ENCODE data around the gene CCDC120. TPM values are rescaled to one million over a fixed set of nuclear protein-coding genes. Genes with fewer than 3 reads are reported as not detected.
A peak's percentile ranks its signal among the peaks of the same experiment; 100 is the strongest.

CCDC120 gene
- total RNA-seq, 1 experiment from 2014 or later = 5.3 TPM

DNA sequence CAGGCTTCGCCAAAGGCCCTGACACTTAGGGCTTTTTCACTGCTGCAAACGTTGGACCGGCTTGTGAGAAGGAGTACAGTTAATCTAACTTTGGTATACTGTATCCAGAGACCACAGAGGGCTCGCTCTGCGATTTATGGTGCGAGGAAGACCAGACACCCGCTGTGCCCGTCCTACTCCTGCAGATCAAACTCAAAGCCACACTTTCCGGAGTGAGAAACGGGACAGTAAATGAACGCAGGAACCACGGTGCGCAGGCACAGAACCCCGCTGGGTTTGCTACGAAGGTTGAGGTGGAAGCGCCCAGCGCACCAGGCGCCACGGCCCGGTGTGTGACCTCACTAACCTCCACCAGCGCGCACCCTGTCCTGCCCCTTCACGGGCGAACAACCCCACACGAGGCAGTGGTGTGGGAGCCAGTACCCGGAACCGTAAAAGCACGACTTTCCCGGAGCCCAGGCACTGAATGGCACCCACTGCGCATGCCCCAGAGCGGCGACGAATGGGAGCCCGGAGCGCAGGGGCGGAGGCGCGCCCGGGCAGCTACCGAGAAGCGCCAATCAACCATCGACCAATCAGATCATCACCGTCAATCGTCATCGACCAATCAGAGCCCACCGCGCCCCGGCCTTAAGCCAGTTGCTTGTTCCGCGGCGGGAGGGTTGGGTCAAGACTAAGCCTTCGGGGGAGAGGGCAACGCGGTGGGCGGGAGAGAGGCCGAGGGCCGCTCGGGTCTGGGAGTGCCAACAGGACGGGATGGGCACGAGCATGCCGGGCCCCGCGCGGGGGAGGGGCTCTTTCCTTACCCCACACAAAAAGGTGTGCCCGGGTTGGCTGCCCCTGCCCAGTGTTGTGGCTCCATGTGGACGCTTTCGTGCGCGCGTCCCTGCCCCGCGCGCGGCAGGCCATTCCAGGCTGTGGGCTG is 42.2 kb downstream of the CCDC120 start:
- DNase-seq (peak; percentile 94), ATAC-seq (peak; percentile 88)
- POLR2A ChIA-PET (ENCODE audit: unreplicated experiment) = interaction anchor here (0.6 kb wide), 1 partner anchor 385 kb away, joined by 5 read pairs; no protein-coding TSS in a partner anchor
- no peaks in the 10 kb centered on the region for H3F3A ChIP-seq (ENCODE audit: low read length, unreplicated experiment)
- no peak for TF ChIP-seq EZH2phosphoT487 (IDR thresholded peaks at IDR 0.05; ENCODE audit: borderline replicate concordance, low read length)
- TF ChIP-seq, protein P1, sequence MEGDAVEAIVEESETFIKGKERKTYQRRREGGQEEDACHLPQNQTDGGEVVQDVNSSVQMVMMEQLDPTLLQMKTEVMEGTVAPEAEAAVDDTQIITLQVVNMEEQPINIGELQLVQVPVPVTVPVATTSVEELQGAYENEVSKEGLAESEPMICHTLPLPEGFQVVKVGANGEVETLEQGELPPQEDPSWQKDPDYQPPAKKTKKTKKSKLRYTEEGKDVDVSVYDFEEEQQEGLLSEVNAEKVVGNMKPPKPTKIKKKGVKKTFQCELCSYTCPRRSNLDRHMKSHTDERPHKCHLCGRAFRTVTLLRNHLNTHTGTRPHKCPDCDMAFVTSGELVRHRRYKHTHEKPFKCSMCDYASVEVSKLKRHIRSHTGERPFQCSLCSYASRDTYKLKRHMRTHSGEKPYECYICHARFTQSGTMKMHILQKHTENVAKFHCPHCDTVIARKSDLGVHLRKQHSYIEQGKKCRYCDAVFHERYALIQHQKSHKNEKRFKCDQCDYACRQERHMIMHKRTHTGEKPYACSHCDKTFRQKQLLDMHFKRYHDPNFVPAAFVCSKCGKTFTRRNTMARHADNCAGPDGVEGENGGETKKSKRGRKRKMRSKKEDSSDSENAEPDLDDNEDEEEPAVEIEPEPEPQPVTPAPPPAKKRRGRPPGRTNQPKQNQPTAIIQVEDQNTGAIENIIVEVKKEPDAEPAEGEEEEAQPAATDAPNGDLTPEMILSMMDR (conservative IDR thresholded peaks at IDR 0.05; ENCODE audit: low read depth, low read length) = no peak
- TF ChIP-seq EZH2 (IDR thresholded peaks at IDR 0.05; ENCODE audit: low read length, unreplicated experiment) = no peak
- H3K79me2 ChIP-seq (ENCODE audit: low read length) = peaks cover 18% of the 10 kb centered on the region
- BruUV-seq (replicated peaks) = TSS peak; percentile 91
- CTCF ChIA-PET = no interaction called here
- H3K36me3 ChIP-seq (ENCODE audit: low read depth, low read length) = no peaks in the 10 kb centered on the region
- H3K27me3 ChIP-seq (ENCODE audit: low read length) = no peaks in the 10 kb centered on the region
- peak overlapping the region; percentile 98 for H3K4me2 ChIP-seq (ENCODE audit: low read length)
- H3K4me1 ChIP-seq (ENCODE audit: insufficient read depth, low read length) = peaks cover 3% of the 10 kb centered on the region; the same call in 1 of the 2 replicates
- H3K9me2 ChIP-seq (replicated peaks; ENCODE audit: low read length) = no peaks in the 10 kb centered on the region
- H3K9ac ChIP-seq (ENCODE audit: low read length) = peak overlapping the region; percentile 90
- intact Hi-C loops (cut with micrococcal nuclease) = loop anchor here (2.0 kb wide), 1 partner anchor 64 kb away; no protein-coding TSS in a partner anchor
- peak overlapping the region; percentile 93 for H2AFZ ChIP-seq (ENCODE audit: low read length)
- no peaks in the 10 kb centered on the region for H3K9me3 ChIP-seq (ENCODE audit: low read length)
- peak overlapping the region; percentile 70 for H3K27ac ChIP-seq (ENCODE audit: low read length)
- no peaks in the 10 kb centered on the region for H4K20me1 ChIP-seq (ENCODE audit: low read length)
- H3K4me3 ChIP-seq (ENCODE audit: low read length) = peak overlapping the region; percentile 95

DNA sequence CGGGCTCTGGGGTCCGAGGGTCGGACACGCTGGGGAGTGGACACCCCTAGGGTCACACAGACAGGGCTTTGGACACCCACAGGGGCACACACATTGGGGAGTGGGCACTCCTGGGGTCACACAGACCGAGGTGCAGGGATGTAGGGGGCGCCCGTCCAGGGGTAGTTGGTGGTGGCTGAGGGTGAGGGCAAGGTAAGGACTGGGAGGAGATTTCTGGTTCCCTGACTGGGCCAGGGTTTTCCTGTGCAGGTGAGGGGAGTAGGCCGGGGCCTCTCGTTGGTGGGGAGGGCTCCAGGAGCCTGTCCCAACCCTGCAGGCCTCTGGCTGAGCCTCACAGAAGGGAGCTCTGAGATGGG is 42.8 kb downstream of the CCDC120 start:
- no peaks in the 10 kb centered on the region; the same call in 1 of the 2 replicates for H3K36me3 ChIP-seq (ENCODE audit: low read depth, low read length)
- TF ChIP-seq, protein P1 (conservative IDR thresholded peaks at IDR 0.05; ENCODE audit: low read depth, low read length) = peak; percentile 44
- TF ChIP-seq EZH2 (IDR thresholded peaks at IDR 0.05; ENCODE audit: low read length, unreplicated experiment) = no peak
- ChIA-PET POLR2A (ENCODE audit: unreplicated experiment) (no interaction called here), CTCF (no interaction called here)
- H3K27me3 ChIP-seq (ENCODE audit: low read length) = no peaks in the 10 kb centered on the region
- intact Hi-C loops (cut with micrococcal nuclease) = loop anchor here (2.0 kb wide), 1 partner anchor 63 kb away; no protein-coding TSS in a partner anchor
- H2AFZ ChIP-seq (ENCODE audit: low read length) = peak overlapping the region; percentile 78
- H3K9me2 ChIP-seq (replicated peaks; ENCODE audit: low read length) = no peaks in the 10 kb centered on the region
- H3K9ac ChIP-seq (ENCODE audit: low read length) = peak overlapping the region; percentile 77
- no peaks in the 10 kb centered on the region for H4K20me1 ChIP-seq (ENCODE audit: low read length)
- peaks cover 3% of the 10 kb centered on the region; the same call in 1 of the 2 replicates for H3K4me1 ChIP-seq (ENCODE audit: insufficient read depth, low read length)
- no peaks in the 10 kb centered on the region for H3K9me3 ChIP-seq (ENCODE audit: low read length)
- peak; percentile 5 for ATAC-seq
- peak overlapping the region; percentile 98 for H3K4me2 ChIP-seq (ENCODE audit: low read length)
- no TSS peak for BruUV-seq (replicated peaks)
- H3K79me2 ChIP-seq (ENCODE audit: low read length) = peaks cover 18% of the 10 kb centered on the region
- DNase-seq = no peak
- H3K4me3 ChIP-seq (ENCODE audit: low read length) = peak overlapping the region; percentile 95
- H3F3A ChIP-seq (ENCODE audit: low read length, unreplicated experiment) = no peaks in the 10 kb centered on the region
- peak overlapping the region; percentile 36; the same call in 1 of the 2 replicates for H3K27ac ChIP-seq (ENCODE audit: low read length)

DNA sequence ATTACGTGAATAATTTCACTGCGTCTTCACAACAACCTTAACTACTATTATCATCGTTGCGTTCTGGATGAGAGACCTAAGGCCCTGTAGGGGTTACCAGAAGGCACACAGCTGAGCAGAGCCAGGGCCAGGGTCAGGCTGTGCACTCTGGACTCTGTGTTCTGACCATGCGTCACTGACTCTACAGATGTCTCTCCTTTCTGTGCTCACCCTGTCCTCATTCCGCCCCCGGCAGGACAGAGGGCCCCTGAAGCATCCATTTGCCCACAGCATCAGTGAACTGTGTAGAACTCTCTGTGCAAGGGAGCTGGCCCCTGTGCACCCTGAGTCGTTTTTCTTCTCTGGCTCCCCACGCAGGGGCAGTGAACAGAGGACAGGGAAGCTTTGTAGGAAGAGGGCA is 43.4 kb downstream of the CCDC120 start:
- no peak overlapping the region for H3K27ac ChIP-seq (ENCODE audit: low read length)
- no peaks in the 10 kb centered on the region for H3K9me2 ChIP-seq (replicated peaks; ENCODE audit: low read length)
- H3K4me3 ChIP-seq (ENCODE audit: low read length) = no peak overlapping the region
- BruUV-seq (replicated peaks) = no TSS peak
- TF ChIP-seq, protein P1 (conservative IDR thresholded peaks at IDR 0.05; ENCODE audit: low read depth, low read length) = no peak
- TF ChIP-seq EZH2 (IDR thresholded peaks at IDR 0.05; ENCODE audit: low read length, unreplicated experiment) (no peak), EZH2phosphoT487 (IDR thresholded peaks at IDR 0.05; ENCODE audit: borderline replicate concordance, low read length) (no peak)
- no peaks in the 10 kb centered on the region for H4K20me1 ChIP-seq (ENCODE audit: low read length)
- no peaks in the 10 kb centered on the region for H3K9me3 ChIP-seq (ENCODE audit: low read length)
- H3K9ac ChIP-seq (ENCODE audit: low read length) = no peak overlapping the region
- ATAC-seq (no peak), DNase-seq (no peak)
- intact Hi-C loops (cut with micrococcal nuclease) = no loop called here
- ChIA-PET POLR2A (ENCODE audit: unreplicated experiment) (no interaction called here), CTCF (no interaction called here)
- no peak overlapping the region for H3K4me2 ChIP-seq (ENCODE audit: low read length)
- no peak overlapping the region for H2AFZ ChIP-seq (ENCODE audit: low read length)
- H3F3A ChIP-seq (ENCODE audit: low read length, unreplicated experiment) = no peaks in the 10 kb centered on the region
- H3K27me3 ChIP-seq (ENCODE audit: low read length) = no peaks in the 10 kb centered on the region
- H3K4me1 ChIP-seq (ENCODE audit: insufficient read depth, low read length) = peaks cover 3% of the 10 kb centered on the region; the same call in 1 of the 2 replicates
- peaks cover 18% of the 10 kb centered on the region for H3K79me2 ChIP-seq (ENCODE audit: low read length)
- no peaks in the 10 kb centered on the region; the same call in 1 of the 2 replicates for H3K36me3 ChIP-seq (ENCODE audit: low read depth, low read length)

All from PC-3 (cell line).